HG02588 (cell line): ENCODE measurements around the gene ZNHIT6.
"Not testable (repeated sequence)": the region's sequence is repeated elsewhere in the genome, so short reads cannot be mapped to it uniquely, and the experiment has no call there.

Experiments
- ATAC-seq: cut with Tn5 transposase; IDR thresholded peaks from one replicate; pipeline ENCODE4 v1.9.1; 2021; ENCODE audit warnings: mild to moderate bottlenecking, moderate library complexity; ENCODE audit not compliant: unreplicated experiment

Gene ZNHIT6

DNA sequence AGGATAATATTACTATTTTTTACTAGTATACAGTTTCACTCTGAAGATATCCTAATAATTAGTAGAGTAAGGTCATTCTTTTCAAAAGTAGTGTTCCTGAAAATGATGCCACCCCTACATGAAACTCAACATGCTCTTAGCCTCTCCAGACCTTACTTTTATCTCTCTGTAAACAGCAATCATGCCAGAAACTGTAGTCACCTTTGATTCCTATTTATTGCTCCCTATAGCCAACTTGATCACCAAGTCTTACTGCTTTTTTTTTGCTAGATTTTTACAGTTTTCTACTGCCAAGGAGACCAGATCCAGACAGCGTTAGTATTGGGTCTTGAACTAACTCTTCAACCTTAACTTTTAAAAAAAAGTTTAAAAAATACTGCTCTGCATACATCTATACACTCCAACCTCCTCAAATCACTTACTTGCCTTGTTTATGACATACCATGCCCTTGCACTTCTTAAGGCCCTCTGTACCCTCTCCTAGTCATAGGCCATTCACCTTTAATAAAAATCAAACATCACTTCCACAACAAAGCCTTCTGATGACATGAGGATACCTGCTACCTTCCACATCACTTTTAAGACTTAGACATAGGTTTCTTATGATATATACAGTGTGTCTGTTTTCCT, 36.1 kb downstream of the ZNHIT6 start:
- no peak for ATAC-seq

GRCh38 chr1:85665932-85666331, 42.3 kb downstream of the ZNHIT6 start:
- ATAC-seq, result no peak

GRCh38 chr1:85663382-85663781, 44.9 kb downstream of the ZNHIT6 start:
- no peak for ATAC-seq

GRCh38 chr1:85661767-85662166, 46.5 kb downstream of the ZNHIT6 start:
- no peak for ATAC-seq

- no peak for ATAC-seq
Measured at GRCh38 chr1:85660541-85660940, 47.7 kb downstream of the ZNHIT6 start.

GRCh38 chr1:85659174-85659573, 49.1 kb downstream of the ZNHIT6 start:
- ATAC-seq, result no peak

GRCh38 chr1:85656948-85657347, 51.3 kb downstream of the ZNHIT6 start:
- no peak for ATAC-seq

GRCh38 chr1:85656256-85656655, 52.0 kb downstream of the ZNHIT6 start:
- no peak for ATAC-seq

GRCh38 chr1:85655315-85655714, 52.9 kb downstream of the ZNHIT6 start:
- ATAC-seq, result no peak

DNA sequence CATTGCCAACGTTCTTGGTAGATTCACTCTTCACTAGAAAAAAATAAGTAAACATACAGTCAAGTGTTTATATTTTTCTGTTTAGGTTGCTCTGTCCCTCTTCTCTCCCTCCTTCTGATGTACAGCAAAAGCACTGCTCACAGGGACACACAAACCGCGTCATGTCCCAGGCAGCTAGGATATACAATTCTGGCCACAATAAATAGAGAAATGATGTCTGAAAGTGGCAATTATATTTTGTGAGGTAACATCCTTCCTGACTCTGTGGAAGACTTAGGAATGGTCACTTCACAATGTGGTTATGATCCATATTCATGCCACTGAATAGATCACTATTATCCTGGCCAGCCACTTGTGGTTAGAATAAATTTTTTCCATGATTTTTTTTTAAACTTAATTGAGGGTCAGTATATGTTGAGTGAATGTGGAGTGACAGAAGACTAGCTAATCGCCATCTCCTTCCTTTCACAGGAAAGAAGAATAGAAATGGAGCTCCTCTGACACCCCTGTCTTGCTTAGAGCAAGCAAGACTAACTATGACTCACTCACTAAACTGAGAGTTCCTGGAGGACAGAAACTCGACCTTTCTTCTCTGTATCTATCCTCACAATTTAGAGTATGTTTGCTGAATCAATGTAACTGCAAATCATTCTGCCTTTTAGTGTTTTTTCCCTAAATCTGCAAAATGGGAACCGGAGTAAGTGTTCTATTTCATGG, 54.0 kb downstream of the ZNHIT6 start:
- ATAC-seq, result no peak

GRCh38 chr1:85652327-85652726, 55.9 kb downstream of the ZNHIT6 start:
- no peak for ATAC-seq

GRCh38 chr1:85650645-85651044, 57.6 kb downstream of the ZNHIT6 start:
- no peak for ATAC-seq

- no peak for ATAC-seq
Measured at GRCh38 chr1:85649591-85649990, 58.6 kb downstream of the ZNHIT6 start.

GRCh38 chr1:85641598-85642556, 66.4 kb downstream of the ZNHIT6 start:
- not testable (repeated sequence) for ATAC-seq

DNA sequence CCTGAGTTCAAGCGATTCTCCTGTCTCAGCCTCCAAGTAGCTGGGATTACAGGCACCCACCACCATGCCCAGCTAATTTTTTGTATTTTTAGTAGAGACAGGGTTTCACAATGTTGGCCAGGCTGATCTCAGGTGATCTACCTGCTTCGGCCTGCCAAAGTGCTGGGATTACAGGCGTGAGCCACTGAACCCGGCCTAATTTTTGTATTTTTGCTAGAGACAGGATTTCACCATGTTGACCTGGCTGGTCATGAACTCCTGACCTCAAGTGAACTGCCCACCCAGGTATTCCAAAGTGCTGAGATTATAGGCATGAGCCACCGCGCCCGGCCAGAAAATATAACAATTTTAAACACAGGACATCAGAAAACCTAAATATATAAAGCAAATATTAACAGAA, 68.3 kb downstream of the ZNHIT6 start:
- ATAC-seq, result not testable (repeated sequence)

DNA sequence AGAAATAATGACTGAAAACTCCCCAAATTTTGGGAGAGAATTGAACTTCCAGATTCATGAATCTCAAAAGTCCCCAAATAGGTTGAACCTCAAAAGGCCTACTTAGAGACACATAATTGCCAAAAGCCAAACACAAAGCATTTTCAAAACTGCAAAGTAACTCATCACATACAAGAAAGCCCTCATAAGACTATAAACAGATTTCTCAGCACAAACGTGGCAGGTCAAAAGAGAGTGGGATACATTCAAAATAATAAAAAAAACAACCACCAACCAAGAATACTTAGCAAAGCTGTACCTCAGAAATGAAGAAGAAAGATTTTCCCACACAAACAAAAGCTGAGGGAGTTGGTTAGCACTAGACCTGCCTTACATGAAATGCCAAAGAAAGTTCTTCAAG, 69.8 kb downstream of the ZNHIT6 start:
- no peak for ATAC-seq

- ATAC-seq, result no peak
Measured at GRCh38 chr1:85630493-85630892, 77.7 kb downstream of the ZNHIT6 start.

DNA sequence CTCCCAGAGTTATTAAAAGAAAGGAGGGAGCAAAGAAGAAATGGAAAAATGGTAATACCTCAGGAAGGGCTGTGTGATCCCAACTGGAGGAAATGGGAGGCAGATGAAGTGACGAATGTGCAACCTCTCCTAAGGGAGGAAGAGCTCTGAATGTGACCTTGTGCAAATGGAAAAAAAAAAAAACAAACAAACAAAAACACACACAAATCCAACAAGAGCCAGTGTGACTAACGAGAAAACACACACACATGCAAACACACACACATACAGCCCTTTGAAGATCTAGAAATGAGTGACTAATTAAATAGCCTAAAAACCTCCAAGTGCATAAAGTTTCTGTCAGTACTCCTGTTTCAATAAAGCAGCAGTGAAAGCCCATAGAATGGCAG, 78.7 kb downstream of the ZNHIT6 start:
- no peak for ATAC-seq

- ATAC-seq, result no peak
Measured at GRCh38 chr1:85628791-85629531, 79.3 kb downstream of the ZNHIT6 start.

- no peak for ATAC-seq
Measured at GRCh38 chr1:85626818-85627217, 81.4 kb downstream of the ZNHIT6 start.

GRCh38 chr1:85624361-85624760, 83.9 kb downstream of the ZNHIT6 start:
- ATAC-seq, result no peak
